H7 (cell line): ENCODE data around the gene KRT33A. TPM values are rescaled to one million over a fixed set of nuclear protein-coding genes. Genes with fewer than 3 reads are reported as not detected.

Experiments used
- DNase-seq: peaks from one replicate; pipeline ENCODE4 v3.0.0; 2012
- H3K27me3 ChIP-seq: 2 replicates; pipeline ENCODE4 v1.6.0; 2011; ENCODE audit warnings: mild to moderate bottlenecking, low read length; ENCODE audit not compliant: control insufficient read depth, insufficient read depth
- H3K36me3 ChIP-seq: replicated peaks from 2 replicates; pipeline ENCODE4 v1.5.1; 2011; ENCODE audit warnings: low read length; ENCODE audit not compliant: control insufficient read depth, insufficient read depth
- H3K4me3 ChIP-seq: 2 replicates; pipeline ENCODE4 v1.5.1; 2011; ENCODE audit warnings: low read depth, mild to moderate bottlenecking, control low read depth, low read length, moderate library complexity; ENCODE audit not compliant: insufficient read depth
- total RNA-seq: library from RNA; depleted of rRNA; stranded (reverse); fragments of >200 nt; shearing (Covaris generic); gene quantifications from 2 replicates; pipeline ENCODE4 v1.2.3, GENCODE V29; 2014; rRNA removed

The KRT33A gene
- total RNA-seq, 1 experiment from 2014 or later = not detected

DNA sequence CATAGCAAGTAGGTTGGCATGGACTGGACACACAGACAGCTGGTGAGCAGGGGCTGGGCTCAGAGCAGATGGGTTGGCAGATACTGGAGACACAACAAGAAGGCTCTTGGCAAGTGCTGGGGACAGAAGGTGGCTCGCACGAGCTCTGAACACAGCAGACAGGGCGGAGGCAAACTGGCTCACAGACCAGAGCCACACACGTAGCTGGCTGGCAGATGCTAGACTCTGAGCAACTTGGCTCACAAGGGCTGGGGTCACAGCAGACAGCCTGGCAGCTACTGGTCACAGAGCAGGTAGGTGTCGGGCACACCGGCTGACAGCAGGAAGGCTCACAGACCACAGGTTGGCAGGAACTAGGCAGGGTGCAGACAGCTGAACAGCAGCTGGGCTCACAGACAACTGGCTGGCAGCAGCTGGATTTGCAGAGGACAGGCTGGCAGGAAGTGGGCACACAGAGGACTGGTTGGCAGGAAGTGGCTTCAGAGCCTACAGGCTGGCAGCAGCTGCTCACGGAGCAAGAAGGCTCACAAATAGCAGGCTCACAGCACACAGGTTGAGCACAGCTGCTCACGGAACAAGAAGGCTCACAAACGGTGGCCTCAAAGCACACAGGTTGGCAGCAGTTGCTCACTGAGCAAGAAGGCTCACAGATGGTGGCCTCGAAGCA lies 42.2 kb downstream of the KRT33A start:
- DNase-seq = no peak
- H3K27me3 ChIP-seq = no peaks in the 10 kb centered on the region
- H3K36me3 ChIP-seq = no peaks in the 10 kb centered on the region
- no peak overlapping the region for H3K4me3 ChIP-seq

DNA sequence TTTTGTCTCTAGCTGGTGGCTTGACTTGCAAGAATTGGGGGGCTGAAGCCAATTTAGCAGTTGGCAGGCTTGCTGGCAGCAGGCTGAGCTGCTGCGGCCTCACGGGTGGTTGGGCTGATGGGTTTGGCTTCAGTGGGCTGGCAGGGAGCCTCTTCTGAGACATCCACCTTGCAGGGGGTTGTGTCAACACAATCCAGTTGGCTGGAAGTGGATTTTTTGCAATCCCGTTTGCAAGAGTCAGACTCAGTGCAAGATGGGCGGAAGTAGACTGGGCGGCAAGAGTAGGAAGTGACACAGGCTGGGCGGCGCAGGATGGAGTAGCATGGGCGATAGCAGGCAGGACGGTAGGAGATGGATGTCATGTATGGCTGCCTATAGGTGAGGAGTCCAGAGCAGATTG lies 43.0 kb downstream of the KRT33A start:
- no peak for DNase-seq
- no peak overlapping the region for H3K4me3 ChIP-seq
- no peaks in the 10 kb centered on the region for H3K36me3 ChIP-seq
- no peaks in the 10 kb centered on the region for H3K27me3 ChIP-seq

DNA sequence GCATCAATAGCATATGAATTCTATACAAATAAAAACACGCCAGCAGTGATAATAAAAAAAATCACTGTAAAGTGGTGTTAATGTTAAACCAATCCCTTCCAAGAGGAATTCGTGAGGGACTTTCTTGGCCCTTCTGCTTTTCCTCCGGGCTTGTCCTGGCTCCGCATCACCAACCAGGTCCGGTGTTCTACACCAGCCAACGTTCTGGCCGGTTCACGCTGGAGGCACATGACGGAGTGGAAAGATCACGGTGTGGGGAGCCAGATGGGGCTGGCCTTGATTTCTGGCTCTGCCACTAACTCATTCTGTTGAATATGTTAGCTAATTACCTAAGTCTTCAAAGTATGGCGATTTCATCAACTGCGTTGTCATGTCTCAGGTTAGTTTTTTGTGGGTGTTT lies 46.5 kb downstream of the KRT33A start:
- Histone ChIP-seq H3K4me3 (no peak overlapping the region), H3K27me3 (no peaks in the 10 kb centered on the region), H3K36me3 (no peaks in the 10 kb centered on the region)
- no peak for DNase-seq

DNA sequence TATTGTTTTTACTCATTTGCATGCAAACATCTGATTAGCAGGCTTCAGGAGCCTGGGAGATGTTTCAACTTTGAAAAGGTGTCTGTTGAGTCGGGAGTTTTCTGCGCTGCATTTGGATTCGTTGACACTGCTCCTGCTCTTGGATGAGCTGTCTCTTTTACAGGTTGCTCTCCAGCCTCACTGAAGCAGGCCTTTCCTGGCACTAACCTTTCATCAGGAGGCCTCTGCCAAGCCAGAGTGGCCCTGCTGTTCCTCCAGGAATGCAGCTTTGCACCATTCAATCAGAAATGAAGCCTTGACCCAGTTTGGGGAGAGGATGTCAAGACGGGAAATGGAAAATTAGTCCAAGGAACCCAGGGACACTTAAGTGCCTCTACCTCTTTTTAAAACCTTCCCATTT lies 47.6 kb downstream of the KRT33A start:
- no peaks in the 10 kb centered on the region for H3K27me3 ChIP-seq
- DNase-seq = no peak
- H3K4me3 ChIP-seq = no peak overlapping the region
- H3K36me3 ChIP-seq = no peaks in the 10 kb centered on the region

DNA sequence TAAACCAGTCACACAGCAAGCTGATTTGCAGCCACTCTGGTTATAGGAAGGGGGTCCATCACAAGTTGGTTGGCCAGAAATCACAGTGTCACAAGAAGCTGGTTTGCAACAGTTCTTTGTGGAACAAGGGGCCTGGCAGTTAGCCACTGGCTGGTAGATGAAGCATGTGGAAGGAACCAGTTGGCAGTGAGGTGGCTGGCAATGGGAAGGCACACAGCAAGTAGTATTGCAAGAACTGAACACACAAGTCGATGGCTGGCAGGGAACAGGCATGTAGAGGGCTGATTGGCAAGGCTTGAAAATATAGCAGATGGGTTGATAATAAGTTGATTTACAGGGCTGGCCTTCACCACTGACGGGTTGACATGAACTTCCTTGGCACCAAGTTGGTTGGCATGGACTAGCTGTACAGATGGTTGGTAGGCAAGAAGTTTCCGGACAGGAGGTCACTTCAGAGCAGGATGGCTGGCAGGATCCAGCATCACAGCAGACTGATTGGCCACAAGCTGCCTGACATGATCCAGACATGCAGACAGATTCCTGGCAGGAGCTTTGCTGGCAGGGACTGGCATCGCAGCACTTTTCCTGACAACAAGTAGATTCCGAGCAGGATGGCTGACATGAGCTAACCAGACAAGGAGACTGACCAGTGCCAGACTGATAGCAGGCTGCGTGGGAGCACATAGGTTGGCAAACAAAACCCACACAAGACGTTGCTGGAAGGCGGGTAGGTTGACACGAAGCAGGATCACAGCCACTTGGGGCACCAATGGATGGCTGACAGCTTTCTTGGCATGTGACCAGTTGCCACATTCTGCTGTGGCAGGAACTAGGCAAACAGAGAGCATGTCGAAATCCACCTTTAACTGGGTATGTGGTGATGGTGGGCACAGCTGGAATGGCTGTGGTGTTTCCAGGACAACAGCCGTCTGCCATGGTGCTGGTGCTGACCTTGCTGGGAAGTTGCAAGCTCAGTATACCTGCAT lies 48.4 kb downstream of the KRT33A start, which contains the start of gene KRTAP29-1:
KRTAP29-1 (minus strand) TSS at position 936 of the 986 bp plus-strand sequence; CDS start at position 936, 0 bp downstream.
- no peaks in the 10 kb centered on the region for H3K27me3 ChIP-seq
- no peak within 1 kb of the TSS for H3K4me3 ChIP-seq
- no peak for DNase-seq
- H3K36me3 ChIP-seq = no peaks in the 10 kb centered on the region

DNA sequence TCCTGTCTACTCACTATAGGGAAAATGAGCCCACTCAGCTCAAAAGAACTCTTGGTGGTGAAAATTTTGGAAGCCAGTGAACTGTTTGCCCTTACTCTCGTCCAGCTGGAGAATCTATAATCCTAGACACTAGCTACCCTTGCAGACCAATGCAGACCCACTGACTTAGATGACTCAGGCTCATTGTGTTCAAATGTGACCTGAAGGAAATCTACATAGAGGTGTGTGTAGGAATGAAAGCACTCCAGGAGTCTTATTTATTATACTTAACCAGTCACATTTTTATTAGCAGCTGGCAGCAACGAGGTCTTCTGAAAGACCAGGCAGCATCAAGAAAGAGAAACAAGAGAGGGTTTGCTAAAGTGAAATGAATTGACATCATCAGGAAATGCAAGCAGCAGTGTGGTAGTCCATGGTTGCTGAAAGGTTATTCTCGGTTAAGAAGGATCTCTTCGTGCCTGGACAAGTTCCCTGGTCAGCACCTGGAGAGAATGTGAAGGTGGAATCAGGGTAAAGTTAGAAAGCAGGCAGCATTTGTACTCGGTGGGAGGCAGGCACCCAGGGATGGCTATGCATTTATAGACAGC lies 49.3 kb downstream of the KRT33A start:
- H3K4me3 ChIP-seq = no peak overlapping the region
- H3K27me3 ChIP-seq = no peaks in the 10 kb centered on the region
- H3K36me3 ChIP-seq = no peaks in the 10 kb centered on the region
- no peak for DNase-seq

DNA sequence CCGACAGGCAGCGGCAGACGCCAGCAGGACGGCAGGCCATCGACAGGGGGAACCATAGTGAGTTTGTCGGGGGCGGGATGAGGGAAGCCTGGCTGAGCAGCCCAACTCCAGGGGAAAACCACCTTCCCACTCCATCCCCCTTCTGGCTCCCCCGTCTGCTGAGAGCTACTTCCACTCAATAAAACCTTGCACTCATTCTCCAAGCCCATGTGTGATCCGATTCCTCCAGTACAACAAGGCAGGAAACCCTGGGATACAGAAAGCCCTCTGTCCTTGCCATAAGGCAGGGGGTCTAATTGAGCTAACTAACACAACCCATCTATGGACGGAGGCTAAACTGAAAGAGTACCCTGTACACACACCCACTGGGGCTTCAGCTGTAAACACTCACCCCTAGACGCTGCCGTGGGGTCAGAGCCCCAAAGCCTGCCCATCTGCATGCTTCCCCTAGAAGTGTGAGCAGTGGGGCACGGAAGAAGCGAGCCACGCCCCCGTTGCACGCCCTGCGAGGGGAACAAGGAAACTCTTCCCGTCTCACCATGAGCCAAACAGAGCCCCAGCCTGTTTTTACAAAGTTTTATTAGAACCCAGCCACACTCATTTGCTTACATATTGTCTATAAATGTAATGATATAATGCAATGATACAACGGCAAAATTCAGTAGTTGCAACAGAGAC lies 52.0 kb downstream of the KRT33A start:
- H3K4me3 ChIP-seq = no peak overlapping the region
- no peaks in the 10 kb centered on the region for H3K27me3 ChIP-seq
- H3K36me3 ChIP-seq = no peaks in the 10 kb centered on the region
- DNase-seq = no peak

DNA sequence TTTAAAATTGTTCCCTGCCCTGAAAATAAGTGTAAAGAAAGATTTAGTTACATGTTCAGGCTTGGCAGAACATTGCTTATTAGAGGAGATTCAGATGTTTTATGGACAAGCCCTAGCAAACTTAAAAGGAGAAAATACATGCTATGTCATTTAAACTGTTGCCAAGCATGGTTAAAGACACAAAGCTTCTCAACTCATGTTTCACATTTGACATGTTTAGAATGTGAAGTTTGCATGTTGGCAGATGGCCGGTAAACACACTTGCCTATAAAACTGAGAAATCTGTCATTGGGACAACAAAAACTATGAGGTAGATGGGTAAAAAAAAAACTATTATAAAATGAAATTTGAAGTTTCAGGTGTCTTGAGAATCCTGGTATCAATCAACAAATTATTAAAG lies 53.8 kb downstream of the KRT33A start:
- no peak for DNase-seq
- H3K36me3 ChIP-seq = no peaks in the 10 kb centered on the region
- no peaks in the 10 kb centered on the region for H3K27me3 ChIP-seq
- no peak overlapping the region for H3K4me3 ChIP-seq

Other genes starting within 250 kb of the KRT33A start
- gene KRTAP4-16, start 248.6 kb downstream of the KRT33A start, total RNA-seq = not detected in 2 replicates
- not detected in 2 replicates for gene KRTAP4-9, start 245.4 kb downstream of the KRT33A start, total RNA-seq
- gene KRTAP4-11, start 232.5 kb downstream of the KRT33A start, total RNA-seq = not detected in 2 replicates
- gene KRTAP4-12, start 226.6 kb downstream of the KRT33A start, total RNA-seq = not detected in 2 replicates
- gene KRTAP4-6, start 210.3 kb downstream of the KRT33A start, total RNA-seq = not detected in 2 replicates
- gene KRTAP4-5, start 201.0 kb downstream of the KRT33A start, total RNA-seq = not detected in 2 replicates
- not detected in 2 replicates for gene KRTAP4-4, start 190.1 kb downstream of the KRT33A start, total RNA-seq
- not detected in 2 replicates for gene KRTAP4-3, start 182.6 kb downstream of the KRT33A start, total RNA-seq
- gene KRTAP4-2, start 172.6 kb downstream of the KRT33A start, total RNA-seq = not detected in 2 replicates
- gene KRTAP4-1, start 165.9 kb downstream of the KRT33A start, total RNA-seq = 0.38 and 0.70 TPM in 2 replicates
- not detected in 2 replicates for gene KRTAP9-1, start 160.9 kb downstream of the KRT33A start, total RNA-seq
- gene KRTAP9-2, start 124.2 kb downstream of the KRT33A start, total RNA-seq = not detected in 2 replicates
- gene KRTAP9-3, start 118.4 kb downstream of the KRT33A start, total RNA-seq = not detected in 2 replicates
- gene KRTAP9-8, start 112.8 kb downstream of the KRT33A start, total RNA-seq = not detected in 2 replicates
- gene KRTAP9-4, start 101.1 kb downstream of the KRT33A start, total RNA-seq = not detected in 2 replicates
- gene KRTAP9-9, start 95.4 kb downstream of the KRT33A start, total RNA-seq = not detected in 2 replicates
- not detected in 2 replicates for gene KRTAP9-6, start 85.5 kb downstream of the KRT33A start, total RNA-seq
- not detected in 2 replicates for gene KRTAP9-7, start 75.1 kb downstream of the KRT33A start, total RNA-seq
- not detected in 2 replicates for gene KRTAP29-1, start 48.0 kb downstream of the KRT33A start, total RNA-seq
- gene KRTAP16-1, start 41.5 kb downstream of the KRT33A start, total RNA-seq = not detected in 2 replicates
- gene KRTAP17-1, start 35.1 kb downstream of the KRT33A start, total RNA-seq = not detected in 2 replicates
- gene KRT33B, start 19.0 kb upstream of the KRT33A start, total RNA-seq = not detected in 2 replicates
- not detected in 2 replicates for gene KRT34, start 31.5 kb upstream of the KRT33A start, total RNA-seq
- not detected in 2 replicates for gene KRT31, start 46.8 kb upstream of the KRT33A start, total RNA-seq
- gene KRT37, start 73.8 kb upstream of the KRT33A start, total RNA-seq = not detected in 2 replicates
- not detected in 2 replicates for gene KRT38, start 90.2 kb upstream of the KRT33A start, total RNA-seq
- gene KRT32, start 116.6 kb upstream of the KRT33A start, total RNA-seq = not detected in 2 replicates
- not detected in 2 replicates for gene KRT35, start 130.3 kb upstream of the KRT33A start, total RNA-seq
- gene KRT36, start 139.1 kb upstream of the KRT33A start, total RNA-seq = not detected in 2 replicates
- gene KRT13, start 154.8 kb upstream of the KRT33A start, total RNA-seq = not detected in 2 replicates
- 0.52 and 0.59 TPM in 2 replicates for gene KRT15, start 168.1 kb upstream of the KRT33A start, total RNA-seq
- gene KRT19, start 177.5 kb upstream of the KRT33A start, total RNA-seq = 44.9 and 116 TPM in 2 replicates
- gene KRT9, start 221.2 kb upstream of the KRT33A start, total RNA-seq = not detected in 2 replicates
- not detected in 2 replicates for gene KRT14, start 236.1 kb upstream of the KRT33A start, total RNA-seq